Hepatic stellate cell (primary cell): ENCODE results near the gene ABL1.
A peak's percentile ranks its signal among the peaks of the same experiment; 100 is the strongest.
"Not testable (repeated sequence)": the region's sequence is repeated elsewhere in the genome, so short reads cannot be mapped to it uniquely, and the experiment has no call there.

Source experiments
- DNase-seq: peaks from one replicate; pipeline ENCODE4 v3.0.0; 2011; ENCODE audit warnings: low spot score

The ABL1 gene

DNA sequence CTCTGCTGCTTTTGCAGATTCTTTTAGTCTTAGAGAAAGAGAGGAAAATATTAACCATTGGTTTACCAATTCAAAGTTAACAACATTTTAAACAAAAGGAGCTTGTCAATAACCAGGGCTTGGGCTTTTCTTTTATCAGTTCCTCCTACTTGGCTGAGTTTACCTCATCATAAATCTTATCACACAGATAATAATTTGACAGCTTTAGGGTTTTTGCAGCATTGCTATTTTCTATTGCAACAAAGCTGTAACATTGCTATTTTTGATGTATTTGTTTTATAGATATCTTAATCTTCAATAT lies 9.8 kb upstream of the ABL1 start:
- DNase-seq, result no peak

GRCh38 chr9:130825809-130826208 lies 9.2 kb upstream of the ABL1 start:
- DNase-seq, result no peak

DNA sequence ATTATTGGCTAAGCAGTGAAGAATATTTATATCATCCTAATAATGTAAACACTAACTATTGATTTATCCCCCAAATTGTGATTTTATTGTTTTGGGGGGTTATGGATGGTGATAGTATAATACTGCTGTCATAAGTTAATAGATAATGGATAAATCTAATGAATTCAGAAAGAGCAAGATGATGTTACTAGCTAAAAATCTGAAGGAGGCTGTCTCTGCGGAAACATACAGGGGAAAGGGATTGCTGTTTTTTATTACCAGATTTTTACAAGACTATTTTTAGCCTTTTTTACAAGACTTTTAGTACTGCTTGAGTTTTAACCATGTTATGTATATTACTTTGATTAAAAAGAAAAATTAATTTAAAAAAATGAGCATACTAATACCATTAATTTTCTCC lies 5.3 kb upstream of the ABL1 start:
- no peak for DNase-seq

DNA sequence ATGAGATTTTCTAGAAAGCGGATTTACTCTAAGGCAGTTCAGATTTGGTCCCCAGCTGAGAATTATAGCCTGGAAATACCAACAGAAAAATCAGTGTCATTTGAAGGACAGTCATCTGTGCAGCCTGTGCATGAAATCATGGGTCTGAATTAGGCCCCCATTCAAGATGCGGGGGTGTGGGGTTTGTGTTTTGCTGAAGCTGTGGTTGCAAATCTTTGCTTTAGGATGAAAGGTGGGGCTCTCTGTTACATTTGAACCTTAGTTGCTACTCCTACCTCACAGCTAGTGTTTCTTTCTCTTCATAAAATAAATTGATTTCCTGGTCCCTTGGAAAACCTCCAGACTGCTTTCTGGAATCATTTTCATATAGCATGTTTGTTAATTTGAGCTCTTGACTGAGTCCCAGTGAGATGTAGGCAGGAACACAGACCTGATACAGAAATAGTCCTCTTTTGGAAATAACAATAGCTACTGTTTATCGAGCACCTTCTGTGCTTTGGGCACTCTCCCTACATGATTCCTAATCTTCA lies 4.8 kb upstream of the ABL1 start:
- DNase-seq, result no peak

DNA sequence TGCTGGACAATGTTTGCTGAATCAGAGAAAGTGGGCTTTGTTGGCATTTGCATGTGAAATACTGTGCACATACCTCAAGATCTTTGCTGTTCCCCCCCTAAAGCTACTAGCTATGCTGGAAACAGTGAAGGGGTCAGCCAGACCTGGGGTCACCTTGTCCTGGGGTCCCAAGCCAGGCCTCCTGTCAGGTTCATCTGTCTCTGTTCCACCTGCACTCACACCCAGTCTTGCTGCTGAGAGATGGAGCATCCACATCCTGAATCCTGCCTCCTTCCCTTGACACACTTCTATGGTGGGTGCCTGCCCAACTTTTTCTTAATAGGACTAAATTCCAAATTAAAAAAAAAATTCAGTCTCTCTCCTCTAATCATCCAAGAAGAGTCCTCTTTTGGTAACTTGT lies 4.0 kb upstream of the ABL1 start:
- DNase-seq, result no peak

DNA sequence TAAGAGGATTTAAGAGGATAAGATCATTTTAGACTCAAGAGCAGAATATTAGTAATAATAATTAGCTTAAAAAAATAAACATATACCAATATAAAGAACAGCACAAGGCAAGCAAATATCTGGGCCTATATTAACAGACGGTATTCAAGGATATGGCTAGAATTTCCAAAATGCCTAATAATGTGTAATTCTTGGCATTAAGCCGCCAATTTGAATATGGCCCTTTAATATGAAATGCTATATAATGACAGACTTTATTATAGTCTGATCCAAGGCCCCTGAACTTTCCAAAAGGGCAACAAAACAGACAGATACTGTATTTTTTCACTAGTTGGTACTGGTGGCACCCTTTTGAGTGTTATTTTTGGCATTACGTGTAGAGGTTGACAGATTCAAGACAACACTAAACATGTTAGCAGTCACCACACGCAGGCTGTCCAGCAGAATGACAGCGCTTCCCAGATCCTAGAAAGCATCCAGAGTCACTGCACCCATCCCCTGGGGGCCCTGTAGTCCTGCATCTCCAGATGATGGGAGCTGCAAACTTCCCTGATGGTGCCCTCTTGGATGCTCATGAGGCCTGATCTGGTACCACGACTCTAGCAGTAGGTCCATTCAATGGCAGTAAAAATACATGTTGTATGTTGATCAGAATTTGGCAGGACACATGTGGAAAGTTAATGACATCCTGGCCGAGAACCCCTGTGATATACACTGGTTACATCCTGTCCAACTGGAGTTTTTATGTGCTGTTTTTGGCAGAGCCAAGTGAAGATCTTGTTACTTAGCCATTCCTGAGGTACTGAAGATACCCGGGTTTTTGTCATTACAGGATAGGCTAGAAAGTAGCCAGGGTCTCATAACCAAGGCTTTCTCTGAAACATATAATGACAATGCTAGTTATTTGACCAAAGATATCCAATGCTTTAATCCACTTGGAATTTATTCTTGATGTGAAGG lies 1.7 kb upstream of the ABL1 start:
- no peak for DNase-seq

GRCh38 chr9:130835441-130836298 lies 616 bp downstream of the ABL1 start:
- DNase-seq, result peak; percentile 55

GRCh38 chr9:130837002-130837511 lies 2.0 kb downstream of the ABL1 start:
- no peak for DNase-seq

DNA sequence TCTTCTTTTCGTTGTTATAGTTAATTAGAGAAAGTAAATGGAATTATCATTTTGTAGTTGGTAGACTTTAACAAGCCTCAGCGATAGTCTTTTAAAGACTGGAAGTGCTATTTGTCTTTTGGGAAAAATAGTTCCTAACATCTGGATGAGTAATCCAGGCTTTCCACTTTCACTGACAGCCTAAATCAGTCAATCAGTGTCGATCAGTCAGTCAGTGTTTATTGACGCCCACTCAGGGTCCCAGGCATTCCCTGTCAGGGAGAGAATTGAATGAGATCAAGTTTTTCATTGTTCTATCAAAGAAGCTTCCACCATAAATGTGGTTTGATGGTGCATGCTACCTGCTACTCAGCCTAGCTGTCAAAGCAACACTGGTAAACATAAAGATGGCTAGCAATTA lies 2.6 kb downstream of the ABL1 start:
- DNase-seq, result no peak

- DNase-seq, result no peak
Observed at GRCh38 chr9:130839132-130840111, 4.4 kb downstream of the ABL1 start.

GRCh38 chr9:130842545-130842944 lies 7.5 kb downstream of the ABL1 start:
- DNase-seq, result no peak

- DNase-seq, result no peak
Observed at GRCh38 chr9:130843049-130843908, 8.2 kb downstream of the ABL1 start.

DNA sequence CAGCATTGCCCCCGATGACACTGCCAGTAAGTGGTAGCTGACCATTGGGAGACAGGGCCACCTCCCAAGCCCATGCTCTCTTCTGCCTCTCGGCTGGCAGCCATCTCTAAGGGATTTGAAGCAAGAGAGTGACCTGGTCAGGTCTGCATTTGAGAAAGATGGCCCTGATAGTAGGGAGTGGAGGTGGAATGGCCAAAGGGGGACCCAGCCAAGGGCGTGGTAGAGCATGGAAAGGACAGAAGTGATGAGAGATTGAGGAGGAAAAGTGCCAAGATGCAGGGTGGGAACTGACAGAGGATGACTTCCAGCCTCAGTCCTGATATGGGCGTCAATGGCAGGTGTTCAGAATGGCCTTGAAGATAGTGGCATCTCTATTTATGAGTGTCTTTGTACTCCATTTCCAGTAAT lies 9.0 kb downstream of the ABL1 start:
- no peak for DNase-seq

GRCh38 chr9:130845254-130845653 lies 10.2 kb downstream of the ABL1 start:
- no peak for DNase-seq

- DNase-seq, result peak; percentile 65
Observed at GRCh38 chr9:130845901-130846481, 10.9 kb downstream of the ABL1 start.

GRCh38 chr9:130846487-130847305 lies 11.6 kb downstream of the ABL1 start:
- DNase-seq, result peak; percentile 54

- peak; percentile 72 for DNase-seq
Observed at GRCh38 chr9:130847306-130848217, 12.5 kb downstream of the ABL1 start.

- not testable (repeated sequence) for DNase-seq
Observed at GRCh38 chr9:130848514-130848913, 13.5 kb downstream of the ABL1 start.
